Sciatic nerve (tissue), 2 donors: ENCODE results near the gene TOR1A. TPM values are rescaled to one million over a fixed set of nuclear protein-coding genes. Genes with fewer than 3 reads are reported as not detected.
A peak's percentile ranks its signal among the peaks of the same experiment; 100 is the strongest.

Experiments
- ATAC-seq: fragments of 200-7000 bp; cut with Tn5 transposase; one replicate; pipeline ENCODE4 v1.9.1; 2020; ENCODE audit warnings: mild to moderate bottlenecking, moderate library complexity
- DNase-seq: peaks from one replicate; pipeline ENCODE4 v3.0.0-alpha.2; 2020; ENCODE audit warnings: low spot score
- intact Hi-C: fragments of 100-400 bp; cut with DNase I; formaldehyde crosslinking; loops from one replicate; pipeline ENCODE4 v1.14.2; 2022
- total RNA-seq: library from RNA; stranded (reverse); fragmentation: NEBNext Ultra II Directional; extraction: Animal tissue kit (Norgen Biotek cat#: 25700); gene quantifications from one replicate; pipeline ENCODE4 v1.2.1, GENCODE V29; 2021
- donor health status: DM: no; HTN: no; CAD: no.
- donor health status: DM: no; HTN: no; CAD: no.

The TOR1A gene
- total RNA-seq, 1 donor from 2014 or later, result 24.6 TPM

- DNase-seq (no peak), ATAC-seq (no peak)
- intact Hi-C loops, result no loop called here
Measured at GRCh38 chr9:129854588-129855110, 30.7 kb upstream of the TOR1A start.

DNA sequence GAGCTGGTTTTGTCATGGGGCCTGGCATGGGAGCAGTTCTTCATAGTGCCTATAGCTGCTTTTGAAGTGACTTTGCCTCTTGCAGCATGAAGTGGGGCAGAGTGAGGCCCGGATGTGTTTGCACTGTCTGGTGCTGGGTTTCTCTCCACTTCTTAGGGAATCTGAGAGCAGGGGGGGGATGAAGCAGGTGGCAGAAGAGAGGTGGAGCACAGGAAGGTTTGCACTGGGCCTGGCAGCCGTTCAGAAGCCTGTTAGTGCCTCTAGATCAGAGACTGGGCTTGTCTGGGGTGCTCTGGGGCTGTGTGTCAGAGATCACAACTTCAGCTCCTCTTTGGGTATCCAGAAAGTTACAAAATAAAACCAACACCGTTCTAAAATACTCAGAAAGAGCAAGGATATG lies 29.7 kb upstream of the TOR1A start:
- DNase-seq, result no peak
- no peak for ATAC-seq
- intact Hi-C loops, result no loop called here

DNA sequence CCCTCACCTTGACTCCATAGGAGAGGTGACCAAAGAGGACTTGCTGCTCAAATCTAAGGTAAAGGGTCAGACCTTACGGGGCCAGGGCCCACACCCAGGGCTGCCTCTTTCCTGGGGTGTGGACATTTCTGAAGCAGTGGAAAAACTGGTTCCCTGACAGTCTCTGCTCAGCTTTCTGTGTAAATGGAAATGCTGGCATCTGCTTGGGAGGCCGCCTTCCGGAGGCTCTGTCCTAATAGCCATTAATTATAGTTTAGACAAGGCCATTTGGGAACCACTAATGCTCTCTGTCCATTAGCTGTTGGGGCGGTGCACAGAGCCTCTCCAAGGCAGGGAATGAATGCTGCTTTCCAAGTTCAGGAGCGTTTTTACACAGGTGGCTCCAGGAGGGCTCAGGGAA lies 28.6 kb upstream of the TOR1A start:
- no peak for ATAC-seq
- no peak for DNase-seq
- intact Hi-C loops, result no loop called here

DNA sequence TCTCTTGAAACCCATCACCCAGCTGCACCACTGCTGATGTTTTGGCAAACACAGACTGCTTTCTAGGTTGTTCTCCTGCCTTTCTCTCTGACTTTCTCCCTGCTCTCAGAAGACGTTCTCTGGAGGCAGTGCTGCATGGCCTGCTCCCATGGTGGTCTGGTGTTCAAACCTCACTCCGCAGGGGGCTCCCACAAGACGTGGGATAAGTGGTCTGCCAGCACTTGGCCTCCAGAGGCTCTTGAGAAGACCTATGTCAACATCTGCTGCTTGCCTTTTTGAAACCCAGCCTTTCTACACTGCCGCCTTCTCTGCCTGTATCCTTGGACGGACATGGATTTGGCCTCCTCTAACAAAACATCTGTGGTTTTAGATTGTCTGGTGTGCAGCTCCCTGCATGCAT lies 27.9 kb upstream of the TOR1A start:
- DNase-seq, result no peak
- intact Hi-C loops, result no loop called here

GRCh38 chr9:129850821-129851550 lies 27.1 kb upstream of the TOR1A start:
- intact Hi-C loops, result no loop called here
- ATAC-seq, result no peak
- DNase-seq, result no peak

More for the DNA sequence above, 27.9 kb upstream of the TOR1A start:
- no peak for ATAC-seq

DNA sequence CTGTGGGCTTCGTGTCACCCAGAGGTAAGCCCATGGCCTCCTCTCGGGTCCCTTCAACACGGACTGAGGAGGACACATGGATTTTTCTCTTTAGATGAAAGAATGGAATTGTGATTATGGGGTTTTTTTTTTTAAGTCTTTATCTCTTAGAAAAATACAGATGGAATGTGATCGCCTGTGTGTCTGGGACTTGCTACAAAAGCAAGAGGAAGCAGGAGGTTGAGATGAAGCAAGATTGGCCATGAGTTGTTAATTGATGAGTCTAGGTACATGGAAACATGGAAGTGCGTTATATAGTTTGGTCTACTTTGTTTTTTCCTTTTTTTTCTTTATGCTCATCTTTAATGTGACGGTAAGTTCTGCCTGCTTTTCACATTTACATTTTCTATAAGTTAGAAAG lies 26.0 kb upstream of the TOR1A start:
- no peak for ATAC-seq
- no peak for DNase-seq
- intact Hi-C loops, result loop anchor here (5.0 kb wide), 1 partner anchor 1527 kb away; no protein-coding TSS in a partner anchor

DNA sequence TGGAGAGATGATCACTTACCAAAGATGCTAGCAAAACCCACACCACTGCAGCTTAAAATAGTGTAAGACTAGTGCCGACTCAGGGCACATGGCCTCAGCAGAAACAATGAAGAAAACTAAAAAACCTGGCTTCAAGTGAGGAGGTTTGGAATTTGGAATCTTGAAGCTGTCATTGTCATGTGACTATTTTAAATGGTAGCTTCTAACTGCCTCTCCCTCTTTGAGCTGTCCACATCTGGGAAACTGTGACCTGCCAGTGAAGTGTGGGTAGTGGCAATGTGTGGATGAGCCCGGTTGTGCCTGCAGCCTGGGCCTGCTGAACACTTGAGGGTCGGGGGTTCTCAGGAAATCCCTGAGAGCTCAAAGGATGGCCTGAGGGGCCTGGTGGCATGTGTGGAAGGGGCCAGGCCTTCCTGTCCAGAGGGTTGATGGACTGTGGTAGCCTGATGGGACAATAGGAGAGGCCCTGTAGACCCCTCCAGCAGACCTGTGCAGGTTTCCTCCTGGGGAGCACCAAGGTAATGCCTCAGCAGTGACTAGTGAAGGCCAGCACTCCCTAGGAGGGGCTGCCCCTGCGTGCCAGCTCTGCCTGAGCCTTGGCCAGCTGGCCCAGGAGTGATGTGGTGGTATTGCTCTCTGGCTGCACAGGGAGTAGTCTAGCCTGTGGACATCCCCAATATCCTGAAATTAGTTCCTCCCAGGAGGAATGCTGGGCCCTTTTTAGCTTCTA lies 24.9 kb upstream of the TOR1A start:
- DNase-seq (no peak), ATAC-seq (no peak)

GRCh38 chr9:129845373-129845772 lies 21.4 kb upstream of the TOR1A start:
- DNase-seq, result no peak
- intact Hi-C loops, result loop anchor here (5.0 kb wide), 1 partner anchor 1532 kb away; no protein-coding TSS in a partner anchor
- ATAC-seq, result no peak

More for the DNA sequence above, 24.9 kb upstream of the TOR1A start:
- intact Hi-C loops, result loop anchor here (5.0 kb wide), 1 partner anchor 1528 kb away; no protein-coding TSS in a partner anchor

GRCh38 chr9:129841071-129841470 lies 17.1 kb upstream of the TOR1A start:
- intact Hi-C loops, result no loop called here
- ATAC-seq (no peak), DNase-seq (no peak)

DNA sequence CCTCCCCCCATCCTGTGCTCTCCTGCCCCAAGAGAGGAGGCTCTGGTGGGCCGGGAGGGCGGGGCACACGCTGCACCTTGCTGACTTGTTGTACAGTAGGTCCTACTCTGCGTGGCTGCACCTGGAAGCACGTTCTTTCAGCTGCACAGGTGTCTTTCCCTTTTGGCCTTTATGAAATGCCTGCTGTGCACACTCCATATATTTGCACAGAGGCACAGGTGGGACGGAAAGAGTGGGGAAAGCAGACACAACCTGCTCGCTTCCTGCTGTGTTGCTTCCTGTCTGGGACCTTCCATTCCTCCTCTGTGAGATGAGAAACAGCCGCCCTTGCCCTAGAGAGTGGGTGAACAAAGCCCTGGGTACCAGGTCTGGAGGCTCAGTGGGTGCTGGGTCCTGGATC lies 16.1 kb upstream of the TOR1A start:
- no peak for DNase-seq
- intact Hi-C loops, result no loop called here
- ATAC-seq, result no peak

- ATAC-seq, result no peak
Measured at GRCh38 chr9:129839324-129840023, 15.5 kb upstream of the TOR1A start.

DNA sequence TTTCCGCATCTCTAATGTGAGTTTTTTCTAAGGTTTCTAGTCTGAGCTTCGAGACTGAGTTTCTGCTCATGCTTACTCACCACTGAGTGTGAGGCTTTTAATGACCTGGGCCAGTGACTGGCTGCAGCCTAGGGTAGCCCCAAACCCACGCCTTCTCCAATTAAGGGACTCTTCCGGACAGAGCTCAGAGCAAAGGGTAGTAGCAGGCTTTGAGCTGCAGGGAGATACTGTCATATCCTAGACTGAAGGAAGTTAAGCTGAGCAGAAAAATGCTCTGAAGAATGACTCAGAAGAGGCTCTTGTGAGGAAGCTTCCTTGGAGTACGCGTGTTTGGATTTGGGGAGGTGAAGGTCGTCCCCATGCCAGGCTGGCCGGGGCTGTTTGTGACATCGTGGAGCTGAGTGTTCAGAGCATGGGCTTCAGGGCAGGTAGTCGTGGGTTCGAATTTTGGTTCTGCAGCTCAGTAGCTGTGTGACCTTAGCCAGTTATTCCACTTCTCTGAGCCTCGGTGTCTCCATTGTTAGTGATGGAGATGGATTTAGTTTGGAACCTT lies 14.8 kb upstream of the TOR1A start:
- no peak for ATAC-seq
- intact Hi-C loops, result no loop called here
- no peak for DNase-seq

More at GRCh38 chr9:129839324-129840023, 15.5 kb upstream of the TOR1A start:
- intact Hi-C loops, result no loop called here
- no peak for DNase-seq

DNA sequence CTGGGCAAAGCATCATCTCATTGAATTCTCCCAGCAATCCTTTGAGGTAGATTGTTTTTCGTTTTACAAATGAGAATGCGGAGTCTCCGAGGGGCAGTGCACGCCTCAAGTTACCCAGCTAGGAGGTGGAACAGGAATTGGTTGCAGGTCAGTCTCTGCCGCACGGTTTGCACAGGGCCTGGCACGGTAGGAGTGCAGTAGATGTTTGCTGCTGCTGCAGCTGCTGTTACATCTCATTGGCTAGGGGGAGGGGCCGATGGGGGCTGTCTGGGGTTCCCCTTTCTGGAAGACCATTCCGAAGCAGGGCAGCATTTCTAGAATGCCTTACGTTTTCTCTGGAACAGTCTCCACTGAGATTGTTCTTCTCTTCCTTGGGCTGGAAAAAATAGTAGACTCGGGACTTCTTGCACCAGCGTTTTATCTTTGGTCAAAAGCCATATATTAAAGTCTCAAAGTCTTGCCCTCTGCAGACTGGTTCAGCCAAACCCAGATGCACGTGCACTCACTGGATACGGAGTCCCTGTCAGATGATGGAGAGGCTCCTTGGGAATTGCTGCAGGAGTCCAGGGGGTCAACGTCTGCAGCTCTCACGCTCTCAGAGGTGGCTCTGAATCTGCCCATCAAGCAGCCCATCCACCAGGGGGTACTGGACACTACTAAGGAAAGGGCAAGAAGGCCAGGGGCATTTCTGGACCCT lies 12.5 kb upstream of the TOR1A start:
- intact Hi-C loops, result no loop called here
- no peak for DNase-seq
- ATAC-seq, result no peak

- intact Hi-C loops, result no loop called here
- no peak for ATAC-seq
Measured at GRCh38 chr9:129835860-129836223, 11.9 kb upstream of the TOR1A start.

GRCh38 chr9:129835128-129835859 lies 11.4 kb upstream of the TOR1A start, which contains the start of the genes C9orf78 and USP20:
TSS of gene C9orf78 (minus strand) at chr9:129835275. CDS start at chr9:129835221, 54 bp downstream.
TSS of gene USP20 (plus strand) at chr9:129835458. CDS start at chr9:129852556, 17,098 bp downstream.
- peak; percentile 99 for ATAC-seq
- intact Hi-C loops, result no loop called here

More at GRCh38 chr9:129835860-129836223, 11.9 kb upstream of the TOR1A start:
- DNase-seq, result no peak

DNA sequence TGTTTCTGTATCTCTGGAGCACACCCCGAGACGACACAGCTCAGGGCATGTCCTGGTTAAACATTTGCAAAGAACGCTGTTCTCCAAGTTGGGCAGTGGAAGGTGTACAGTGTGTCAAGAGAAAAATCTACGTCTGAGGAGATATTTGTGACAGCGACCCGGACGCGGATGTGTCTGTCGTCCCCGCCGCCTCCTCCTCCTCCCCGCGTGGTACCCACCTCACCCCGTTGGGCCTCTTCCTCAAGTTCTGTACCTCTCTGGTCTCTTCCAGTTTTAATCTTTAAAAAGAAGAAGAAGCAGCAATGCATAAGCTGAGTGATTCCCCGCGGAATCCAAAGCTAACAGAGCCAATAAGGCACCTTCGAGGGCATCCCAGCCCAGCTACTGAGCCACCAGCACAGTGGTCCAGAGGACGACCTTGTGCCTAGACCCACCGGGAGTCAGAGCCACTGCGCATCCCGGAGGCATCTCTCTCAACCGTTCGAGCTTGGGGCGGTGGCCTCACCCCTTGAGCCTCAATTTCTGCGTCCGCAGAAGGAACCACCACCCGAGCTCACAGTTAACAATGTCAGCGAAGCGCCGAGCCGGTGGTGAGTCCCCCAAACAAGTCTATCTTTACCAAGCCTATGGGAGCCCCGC lies 10.7 kb upstream of the TOR1A start:
- peak; percentile 16 for ATAC-seq
- intact Hi-C loops, result no loop called here

More at GRCh38 chr9:129835128-129835859, 11.4 kb upstream of the TOR1A start, which contains the start of the genes C9orf78 and USP20:
- peak; percentile 98 for DNase-seq

DNA sequence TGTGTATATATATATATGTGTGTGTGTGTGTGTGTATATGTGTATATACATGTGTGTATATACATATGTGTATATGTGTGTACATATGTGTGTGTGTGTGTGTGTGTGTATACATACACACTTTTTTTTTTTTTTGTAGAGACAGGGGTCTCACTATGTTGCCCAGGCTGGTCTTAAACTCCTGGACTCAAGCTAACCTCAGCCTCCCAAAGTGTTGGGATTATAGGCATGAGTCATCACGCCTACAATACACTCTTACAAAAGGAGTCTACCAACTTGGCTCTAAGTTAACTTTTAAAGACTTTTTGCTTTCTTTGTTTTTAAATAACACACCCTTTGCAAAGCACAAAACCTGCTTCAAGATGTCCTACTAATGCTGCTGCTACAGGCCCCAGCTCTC lies 9.0 kb upstream of the TOR1A start:
- intact Hi-C loops, result no loop called here
- DNase-seq (no peak), ATAC-seq (no peak)

More for the DNA sequence above, 10.7 kb upstream of the TOR1A start:
- no peak for DNase-seq
